ENCODE results near the gene CFAP43.
"Not testable (repeated sequence)": the region's sequence is repeated elsewhere in the genome, so short reads cannot be mapped to it uniquely, and the experiment has no call there.

CFAP43 gene

DNA sequence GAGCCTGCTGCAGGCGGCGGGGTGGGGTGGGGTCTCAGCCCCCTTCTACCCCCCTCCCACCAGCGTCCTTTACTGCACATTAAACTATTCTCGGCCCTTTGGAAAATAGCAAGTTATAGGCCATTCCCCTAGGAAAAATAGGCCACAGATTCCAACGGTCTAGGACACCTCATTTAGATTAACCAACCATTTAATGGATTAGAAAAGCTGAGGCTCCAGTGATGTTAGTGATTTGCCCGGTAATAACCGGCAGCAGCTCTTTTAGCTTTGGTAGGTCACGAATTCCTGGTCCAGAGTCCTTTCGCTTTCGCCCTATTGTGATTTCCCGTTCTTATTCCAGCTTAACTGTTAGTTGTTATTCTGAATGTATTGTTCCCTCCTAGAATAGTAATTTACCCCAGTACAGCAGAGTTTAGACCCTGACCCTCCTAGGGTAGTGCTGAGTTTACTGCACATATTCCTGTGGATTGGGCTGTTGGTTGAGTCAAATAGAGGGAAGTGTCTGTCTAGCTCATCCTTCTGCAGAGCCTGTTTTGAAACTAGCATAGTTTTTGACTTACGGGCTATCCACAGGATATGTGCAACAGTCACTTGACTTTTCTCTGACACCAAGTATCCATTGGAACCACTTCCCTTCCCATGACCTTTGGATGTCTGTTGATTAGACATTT, 23.3 kb upstream of the CFAP43 start:
- no peak for DNase-seq

DNA sequence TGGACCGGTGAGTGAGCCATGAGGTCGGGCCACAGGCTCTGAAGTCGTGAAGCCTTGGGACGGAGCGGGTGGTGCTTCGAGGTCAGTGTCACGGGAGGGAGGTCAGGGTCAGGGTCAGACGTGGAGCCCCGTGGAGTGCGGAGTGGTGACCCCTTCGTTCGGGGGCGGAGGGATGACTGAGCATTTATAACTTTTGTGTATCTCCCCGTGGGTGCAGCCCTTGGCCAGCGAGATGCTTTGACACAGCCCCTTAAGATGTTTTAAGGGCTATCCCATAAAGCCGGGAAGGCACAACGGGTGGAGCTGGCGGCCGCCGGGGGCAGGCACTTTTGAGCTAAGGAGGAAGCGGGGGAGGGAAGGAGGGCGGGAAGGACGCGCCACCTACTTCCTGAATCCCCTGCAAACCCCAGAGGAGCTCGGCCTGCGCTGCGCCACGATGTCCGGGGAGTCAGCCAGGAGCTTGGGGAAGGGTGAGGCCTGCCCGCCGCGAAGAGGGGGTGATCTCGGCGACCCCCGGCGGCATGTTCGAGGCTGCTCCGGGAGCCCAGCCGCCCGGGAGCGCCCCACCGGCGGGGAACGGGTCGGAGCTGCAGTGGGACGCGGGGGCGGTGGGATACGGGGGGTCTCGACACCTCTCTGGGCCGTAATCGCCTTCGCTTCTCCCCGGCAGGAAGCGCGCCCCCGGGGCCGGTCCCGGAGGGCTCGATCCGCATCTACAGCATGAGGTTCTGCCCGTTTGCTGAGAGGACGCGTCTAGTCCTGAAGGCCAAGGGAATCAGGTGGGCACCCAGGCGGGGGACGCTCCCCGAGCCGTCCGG, 22.5 kb upstream of the CFAP43 start, which contains the start of gene GSTO1:
Gene GSTO1, plus strand, starts transcription at position 400 of the 818 bp plus-strand sequence. Its CDS starts 37 bp downstream, at position 437.
- DNase-seq = peak; percentile 27

DNA sequence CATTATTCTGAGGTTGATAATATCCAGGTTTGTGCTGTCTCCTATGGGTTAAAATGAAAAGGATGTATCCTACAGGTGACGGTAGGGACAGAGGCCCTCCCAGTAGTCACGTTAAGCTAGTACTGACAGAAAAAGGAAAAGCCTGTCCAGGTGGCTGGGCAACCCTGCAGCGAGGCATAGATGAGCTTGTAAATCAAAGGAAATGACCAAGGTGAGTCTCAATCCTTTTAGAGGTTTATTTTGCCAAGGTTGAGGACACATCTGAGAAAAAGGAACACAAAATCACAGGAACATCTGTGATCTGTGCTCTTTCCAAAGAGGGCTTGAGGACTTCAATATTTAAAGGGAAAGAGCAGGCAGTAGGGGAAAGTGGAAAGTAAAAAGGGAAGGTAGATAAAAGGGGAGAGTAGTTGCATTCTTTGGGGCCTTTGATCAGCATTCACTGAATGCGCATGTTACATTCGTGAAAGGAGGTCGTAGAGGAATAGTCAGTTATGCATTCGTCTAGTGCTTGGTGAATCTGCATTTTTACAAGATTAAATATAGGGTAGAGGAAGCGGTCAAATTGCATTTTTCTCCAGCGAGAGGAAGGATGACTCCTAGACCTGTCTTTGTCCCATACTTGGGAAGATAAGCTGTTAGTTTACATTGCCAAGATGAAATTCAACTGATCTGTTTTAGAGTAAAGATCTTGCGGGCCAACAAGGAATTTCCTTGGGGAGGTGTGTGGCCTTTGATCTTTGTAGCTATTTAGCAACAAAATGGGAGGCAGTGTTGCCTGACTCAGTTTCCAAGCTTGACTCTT, 21.6 kb upstream of the CFAP43 start:
- DNase-seq = no peak

GRCh38 chr10:104253106-104253505, 20.9 kb upstream of the CFAP43 start:
- DNase-seq = peak; percentile 0

DNA sequence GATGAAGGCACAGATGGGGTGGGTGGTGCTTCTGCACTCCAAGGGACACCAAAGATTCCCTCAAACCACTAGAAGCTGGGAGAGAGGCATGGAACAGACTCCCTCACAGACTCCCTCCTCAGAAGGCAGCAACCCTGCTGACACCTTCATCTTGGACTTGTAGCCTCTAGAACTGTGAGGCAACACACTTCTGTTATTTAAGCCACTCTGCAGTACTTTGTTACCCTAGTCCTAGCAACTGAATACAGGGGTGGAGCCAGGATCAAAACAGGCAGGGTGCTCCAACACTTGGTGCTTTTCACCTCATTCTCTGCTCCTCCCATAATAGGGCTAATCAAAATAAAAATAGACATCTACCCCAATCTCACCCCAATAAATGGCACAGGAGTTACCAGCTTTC, 20.2 kb upstream of the CFAP43 start:
- no peak for DNase-seq

GRCh38 chr10:104251443-104251842, 19.3 kb upstream of the CFAP43 start:
- DNase-seq = no peak

- DNase-seq = no peak
Measured at GRCh38 chr10:104250371-104250770, 18.2 kb upstream of the CFAP43 start.

- DNase-seq = not testable (repeated sequence)
Measured at GRCh38 chr10:104248931-104249330, 16.8 kb upstream of the CFAP43 start.

GRCh38 chr10:104247513-104248146, 15.5 kb upstream of the CFAP43 start:
- no peak for DNase-seq

GRCh38 chr10:104246976-104247375, 14.8 kb upstream of the CFAP43 start:
- DNase-seq = no peak

- no peak for DNase-seq
Measured at GRCh38 chr10:104245066-104245632, 13.0 kb upstream of the CFAP43 start.

DNA sequence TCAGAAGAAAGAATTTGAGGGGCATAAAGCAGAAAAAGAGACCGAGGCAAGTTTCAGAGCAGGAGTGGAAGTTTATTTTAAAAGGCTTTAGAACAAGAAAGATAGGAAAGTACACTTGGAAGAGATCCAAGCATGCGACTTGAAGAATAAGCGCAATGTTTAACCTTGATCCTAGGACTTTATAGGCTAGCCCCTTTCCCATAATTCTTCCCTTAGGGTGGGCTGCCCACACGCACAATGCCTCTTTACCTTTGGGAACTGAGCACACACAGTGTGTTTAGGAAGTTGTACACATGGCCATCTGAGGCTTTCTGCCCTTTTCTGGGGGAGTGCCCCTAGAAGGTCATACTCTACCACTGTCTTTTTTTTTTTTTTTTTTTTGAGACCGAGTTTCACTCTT, 11.3 kb upstream of the CFAP43 start:
- no peak for DNase-seq

DNA sequence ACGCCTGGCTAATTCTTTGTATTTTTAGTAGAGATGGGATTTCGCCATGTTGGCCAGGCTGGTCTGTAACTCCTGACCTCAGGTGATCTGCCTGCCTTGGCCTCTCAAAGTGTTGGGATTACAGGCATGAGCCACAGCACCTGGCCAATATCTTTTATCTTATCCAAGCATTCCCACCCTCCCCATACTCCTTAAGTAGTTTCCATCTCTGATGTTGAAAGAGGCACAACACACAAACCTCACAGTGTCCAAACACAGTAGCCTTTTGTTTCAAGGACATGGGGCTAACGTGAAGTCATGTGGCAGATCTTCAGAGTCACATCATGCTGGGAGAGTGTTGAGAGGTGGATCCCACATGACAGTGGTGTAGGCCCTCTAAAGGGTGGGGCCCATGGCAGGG, 10.8 kb upstream of the CFAP43 start:
- not testable (repeated sequence) for DNase-seq

DNA sequence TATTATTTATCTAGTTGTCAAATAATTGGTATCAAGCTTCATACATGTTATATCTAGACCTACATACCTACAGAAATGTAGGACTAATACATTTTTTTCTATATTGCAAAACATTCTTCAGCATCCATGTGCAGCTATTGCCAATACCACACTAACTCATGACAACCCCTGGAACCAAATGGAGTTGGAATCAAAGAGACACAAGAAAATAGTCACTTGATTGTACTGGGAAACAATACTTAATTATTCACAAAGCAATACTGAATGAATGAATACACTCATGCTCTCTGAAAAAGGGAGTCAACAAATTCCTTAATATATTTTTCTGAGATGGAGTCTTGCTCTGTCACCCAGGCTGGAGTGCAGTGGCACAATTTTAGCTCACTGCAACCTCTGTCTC, 10.4 kb upstream of the CFAP43 start:
- no peak for DNase-seq

- DNase-seq = no peak
Measured at GRCh38 chr10:104240078-104240477, 7.9 kb upstream of the CFAP43 start.

DNA sequence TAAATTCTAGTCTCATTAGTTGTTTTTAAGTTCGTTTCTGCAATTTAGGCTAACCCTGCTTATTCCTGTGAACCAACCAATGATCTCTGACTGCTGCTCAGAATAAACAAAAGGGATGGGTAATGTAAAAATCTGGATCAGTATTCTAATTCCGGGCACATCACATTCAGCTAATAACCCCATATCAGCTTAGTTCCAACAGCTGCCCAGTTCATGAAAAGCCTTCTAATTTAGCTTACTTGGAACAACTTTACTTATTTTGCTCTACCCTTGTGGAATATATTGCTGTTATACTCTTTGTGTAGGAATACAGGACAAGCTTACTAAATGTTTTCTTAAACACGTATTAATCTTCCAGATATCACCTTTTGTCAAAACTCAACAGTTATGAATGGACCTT, 3.6 kb upstream of the CFAP43 start:
- no peak for DNase-seq

- no peak for DNase-seq
Measured at GRCh38 chr10:104234934-104235333, 2.8 kb upstream of the CFAP43 start.

DNA sequence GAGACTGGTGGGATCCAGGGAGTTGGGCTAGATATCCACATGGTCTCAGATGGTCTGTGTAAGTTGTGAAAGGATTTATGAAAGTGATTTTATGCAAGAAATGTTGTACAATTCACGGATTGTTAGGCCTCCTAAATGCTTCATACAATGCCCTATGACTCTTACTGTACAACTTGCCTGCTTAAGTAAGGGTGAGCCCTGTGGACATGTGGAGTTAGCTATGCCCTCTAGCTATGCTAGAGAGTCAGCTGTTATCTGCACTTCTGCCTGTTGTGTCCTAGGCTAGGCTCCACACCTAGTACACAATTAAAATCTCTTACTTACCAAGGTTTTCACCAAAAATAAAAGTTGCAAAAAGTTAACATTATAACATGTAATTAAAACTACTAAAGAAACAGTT, 1.7 kb upstream of the CFAP43 start:
- no peak for DNase-seq

GRCh38 chr10:104232613-104233102, 494 bp upstream of the CFAP43 start:
- DNase-seq = no peak

- no peak for DNase-seq
Measured at GRCh38 chr10:104230490-104230889, 1.7 kb downstream of the CFAP43 start.

GRCh38 chr10:104223304-104223703, 8.9 kb downstream of the CFAP43 start:
- DNase-seq = no peak

DNA sequence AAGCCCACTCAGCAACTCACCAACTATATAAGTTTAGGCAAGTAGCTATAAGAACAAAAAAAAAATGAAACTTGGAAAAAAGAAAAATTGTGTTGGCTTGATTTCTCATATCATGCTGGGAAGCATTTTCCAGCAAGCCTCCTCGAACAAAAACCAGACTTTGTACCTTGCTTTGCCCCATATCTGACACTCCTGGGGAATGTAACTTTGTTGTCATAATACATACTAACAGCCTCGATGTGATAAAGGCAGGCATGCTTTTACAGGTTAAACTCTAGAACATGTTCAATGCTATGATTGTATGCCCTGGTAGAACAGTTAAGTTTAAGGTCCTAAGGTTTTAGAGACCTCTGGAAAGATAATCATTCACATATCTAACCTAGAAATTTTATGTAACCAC, 11.6 kb downstream of the CFAP43 start:
- no peak for DNase-seq

GRCh38 chr10:104218751-104219150, 13.4 kb downstream of the CFAP43 start:
- no peak for DNase-seq
